Epithelial cell of esophagus (primary cell): ENCODE measurements around the gene DOK4.

Source experiments
- DNase-seq: peaks from one replicate; pipeline ENCODE4 v3.0.0; 2010; ENCODE audit warnings: low read depth
- H3K4me3 ChIP-seq: 2 replicates; pipeline ENCODE4 v1.5.1; 2011; ENCODE audit warnings: mild to moderate bottlenecking, low read length, control low read depth
- CTCF ChIP-seq: IDR thresholded peaks from 2 replicates; pipeline ENCODE4 v1.5.1; 2011; ENCODE audit warnings: low read depth, mild to moderate bottlenecking, low read length, control low read depth, inconsistent platforms; ENCODE audit not compliant: insufficient read depth; ENCODE audit errors: missing control alignments

The DOK4 gene

GRCh38 chr16:57470711-57471110 is 15.6 kb downstream of the DOK4 start:
- DNase-seq = no peak
- no peak overlapping the region for H3K4me3 ChIP-seq
- no peak for TF ChIP-seq CTCF

GRCh38 chr16:57469917-57470470 is 16.3 kb downstream of the DOK4 start:
- no peak for DNase-seq
- H3K4me3 ChIP-seq = no peak overlapping the region
- TF ChIP-seq CTCF = no peak

DNA sequence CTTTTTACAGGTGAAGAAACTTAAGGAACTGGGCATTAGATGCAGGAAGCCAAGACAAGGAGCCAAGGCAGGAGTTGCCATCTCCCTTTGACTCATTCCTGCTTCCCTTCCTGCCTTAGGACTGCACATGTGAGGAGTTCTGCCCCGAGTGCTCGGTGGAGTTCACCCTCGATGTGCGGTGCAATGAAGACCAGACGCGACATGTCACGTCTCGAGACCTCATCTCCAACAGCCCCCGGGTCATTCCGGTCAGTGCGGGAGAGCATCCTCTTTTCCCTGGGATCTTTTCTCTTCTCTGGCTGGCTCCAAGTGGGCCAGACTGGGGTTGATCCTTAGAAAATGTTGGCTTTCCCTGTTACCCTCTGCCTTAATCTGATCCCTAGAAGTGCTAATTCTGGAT is 17.2 kb downstream of the DOK4 start:
- no peak for DNase-seq

GRCh38 chr16:57468346-57468745 is 17.9 kb downstream of the DOK4 start:
- no peak for TF ChIP-seq CTCF
- DNase-seq = no peak
- no peak overlapping the region for H3K4me3 ChIP-seq

More for the DNA sequence above, 17.2 kb downstream of the DOK4 start:
- no peak for TF ChIP-seq CTCF
- H3K4me3 ChIP-seq = no peak overlapping the region

GRCh38 chr16:57464523-57464922 is 21.8 kb downstream of the DOK4 start:
- no peak for DNase-seq
- TF ChIP-seq CTCF = no peak
- no peak overlapping the region for H3K4me3 ChIP-seq

- DNase-seq = no peak
- H3K4me3 ChIP-seq = peak overlapping the region; percentile 81
- no peak for TF ChIP-seq CTCF
These were observed 23.3 kb downstream of the DOK4 start for GRCh38 chr16:57462978-57463362.

GRCh38 chr16:57462209-57462977 is 23.9 kb downstream of the DOK4 start, which contains the start of gene POLR2C:
Gene POLR2C, plus strand, starts transcription at chr16:57462679. Its CDS starts 46 bp downstream, at chr16:57462725.
- peak; percentile 87 for DNase-seq
- peak within 1 kb of the TSS; percentile 81 for H3K4me3 ChIP-seq
- peak; percentile 88 for TF ChIP-seq CTCF
